DMS114 treated with DMSO at 0.1 percent for 48 hours (cell line): ENCODE measurements around the gene AP2A1.

ENCODE experiments used
- DNase-seq: peaks from one replicate; lab custom pipeline; 2025; ENCODE audit not compliant: unreplicated experiment; lab: John Stamatoyannopoulos, UW

The AP2A1 gene

GRCh38 chr19:49766007-49766929 lies 533 bp upstream of the AP2A1 start:
- peak; percentile 97 for DNase-seq

- no peak for DNase-seq
Observed at GRCh38 chr19:49767381-49767780, 580 bp downstream of the AP2A1 start.

GRCh38 chr19:49767967-49768581 lies 1.3 kb downstream of the AP2A1 start:
- DNase-seq, result no peak

- DNase-seq, result no peak
Observed at GRCh38 chr19:49770529-49770928, 3.7 kb downstream of the AP2A1 start.

- no peak for DNase-seq
Observed at GRCh38 chr19:49771674-49772139, 4.9 kb downstream of the AP2A1 start.

GRCh38 chr19:49772850-49773432 lies 6.1 kb downstream of the AP2A1 start:
- DNase-seq, result no peak

GRCh38 chr19:49773663-49774350 lies 7.0 kb downstream of the AP2A1 start:
- no peak for DNase-seq

- no peak for DNase-seq
Observed at GRCh38 chr19:49774969-49775368, 8.2 kb downstream of the AP2A1 start.

- no peak for DNase-seq
Observed at GRCh38 chr19:49775742-49776370, 9.1 kb downstream of the AP2A1 start.

- DNase-seq, result no peak
Observed at GRCh38 chr19:49776371-49776764, 9.6 kb downstream of the AP2A1 start.

GRCh38 chr19:49779731-49780555 lies 13.1 kb downstream of the AP2A1 start:
- DNase-seq, result no peak

- DNase-seq, result no peak
Observed at GRCh38 chr19:49780861-49781260, 14.1 kb downstream of the AP2A1 start.

GRCh38 chr19:49781394-49781793 lies 14.6 kb downstream of the AP2A1 start:
- no peak for DNase-seq

- DNase-seq, result no peak
Observed at GRCh38 chr19:49782515-49782914, 15.7 kb downstream of the AP2A1 start.

GRCh38 chr19:49786376-49786820 lies 19.6 kb downstream of the AP2A1 start:
- no peak for DNase-seq

- DNase-seq, result no peak
Observed at GRCh38 chr19:49787746-49788145, 20.9 kb downstream of the AP2A1 start.

- DNase-seq, result no peak
Observed at GRCh38 chr19:49788857-49789256, 22.1 kb downstream of the AP2A1 start.

GRCh38 chr19:49790866-49791265 lies 24.1 kb downstream of the AP2A1 start:
- DNase-seq, result no peak

- no peak for DNase-seq
Observed at GRCh38 chr19:49791776-49792445, 25.1 kb downstream of the AP2A1 start.
